SK-N-SH (cell line): ENCODE measurements around the gene MVD. TPM values are rescaled to one million over a fixed set of nuclear protein-coding genes. Genes with fewer than 3 reads are reported as not detected.
"Not testable (repeated sequence)": the region's sequence is repeated elsewhere in the genome, so short reads cannot be mapped to it uniquely, and the experiment has no call there.

ENCODE experiments used
- CTCF ChIA-PET: fragments of 300-600, 350-600 bp; formaldehyde crosslinking; extraction: SDS; loops from one replicate; lab custom pipeline; 2021; lab: Yijun Ruan, JAX
- POLR2A ChIA-PET: fragments of 350-600 bp; sonication (Branson Sonifier 250); formaldehyde crosslinking; extraction: SDS; loops from one replicate; lab custom pipeline; 2020; ENCODE audit warnings: antibody characterized with exemption, inconsistent platforms; lab: Yijun Ruan, JAX
- DNase-seq: peaks from one replicate; pipeline ENCODE4 v3.0.0; 2012
- H2AFZ ChIP-seq: fragments of 200-600 bp; sonication (generic); 2 replicates; pipeline ENCODE4 v1.8.1; 2016; ENCODE audit warnings: antibody characterized with exemption, mild to moderate bottlenecking, low read depth
- H3F3A ChIP-seq: fragments of 200-600 bp; sonication (generic); replicated peaks from 2 replicates; pipeline ENCODE3; 2016; ENCODE audit warnings: antibody characterized with exemption, mild to moderate bottlenecking; ENCODE audit not compliant: insufficient read depth
- H3K27ac ChIP-seq, 2 experiments: fragments of 200-500 bp in 1 of 2; fragments of 200-600 bp in 1 of 2; sonication (Bioruptor generic) in 1 of 2; sonication (generic), shearing (Covaris generic) in 1 of 2; 2 replicates each; pipeline versions ENCODE4 v1.5.1 to v1.6.1; 2014 to 2016; ENCODE audit warnings: low read depth in 2 of 2, inconsistent platforms in 1 of 2, low read length in 1 of 2, mild to moderate bottlenecking in 1 of 2, mixed read lengths in 1 of 2
- H3K27me3 ChIP-seq: fragments of 200-600 bp; sonication (generic), shearing (Covaris generic); 2 replicates; pipeline ENCODE4 v1.6.1; 2016; ENCODE audit warnings: mixed run types; ENCODE audit not compliant: insufficient read depth
- H3K36me3 ChIP-seq, 2 experiments: fragments of 200-500 bp in 1 of 2; fragments of 200-600 bp in 1 of 2; sonication (Bioruptor generic) in 1 of 2; sonication (generic) in 1 of 2; replicated peaks in 1 of 2; 2 replicates each; pipeline versions ENCODE3 to v1.5.1; 2014 to 2016; ENCODE audit warnings: low read length in 1 of 2, mild to moderate bottlenecking in 1 of 2; ENCODE audit not compliant: insufficient read depth in 2 of 2, control insufficient read depth in 1 of 2
- H3K4me1 ChIP-seq, 2 experiments: fragments of 200-500 bp in 1 of 2; fragments of 200-600 bp in 1 of 2; sonication (Bioruptor generic) in 1 of 2; sonication (generic), shearing (Covaris generic) in 1 of 2; 2 replicates each; pipeline versions ENCODE4 v1.5.1 to v1.6.1; 2014 to 2016; ENCODE audit warnings: low read depth in 1 of 2, low read length in 1 of 2, mixed run types in 1 of 2; ENCODE audit not compliant: insufficient read depth in 2 of 2, control insufficient read depth in 1 of 2
- H3K4me2 ChIP-seq: fragments of 200-600 bp; sonication (generic), shearing (Covaris generic); 2 replicates; pipeline ENCODE4 v1.6.1; 2017; ENCODE audit warnings: mixed run types
- H3K4me3 ChIP-seq, 2 experiments: fragments of 200-500 bp in 1 of 2; fragments of 200-600 bp in 1 of 2; sonication (Bioruptor generic) in 1 of 2; sonication (generic), shearing (Covaris generic) in 1 of 2; 2 replicates each; pipeline versions ENCODE4 v1.5.1 to v1.8.1; 2014 to 2016; ENCODE audit warnings: low read depth in 2 of 2, inconsistent platforms in 1 of 2, low read length in 1 of 2, mild to moderate bottlenecking in 1 of 2, mixed read lengths in 1 of 2, moderate library complexity in 1 of 2
- H3K79me2 ChIP-seq: fragments of 200-600 bp; sonication (generic); 2 replicates; pipeline ENCODE4 v1.8.1; 2017; ENCODE audit warnings: mild to moderate bottlenecking; ENCODE audit not compliant: insufficient read depth
- H3K9ac ChIP-seq: fragments of 200-600 bp; sonication (generic); 2 replicates; pipeline ENCODE4 v1.6.1; 2017; ENCODE audit warnings: mixed run types
- H3K9me2 ChIP-seq: fragments of 200-600 bp; sonication (generic); 2 replicates; pipeline ENCODE4 v1.6.1; 2017; ENCODE audit warnings: mixed run types
- H3K9me3 ChIP-seq: fragments of 200-600 bp; sonication (generic); 2 replicates; pipeline ENCODE4 v1.6.1; 2017; ENCODE audit warnings: mixed run types, mild to moderate bottlenecking, moderate library complexity
- H4K20me1 ChIP-seq: fragments of 200-600 bp; sonication (generic); 2 replicates; pipeline ENCODE4 v1.6.1; 2017; ENCODE audit warnings: mild to moderate bottlenecking, mixed run types; ENCODE audit not compliant: insufficient read depth
- EZH2phosphoT487 ChIP-seq: fragments of 200-600 bp; sonication (generic); IDR thresholded peaks from 2 replicates; pipeline ENCODE4 v1.6.1; 2017; ENCODE audit warnings: low read depth, mixed run types, mild to moderate bottlenecking, antibody characterized with exemption, moderate library complexity, borderline replicate concordance
- FOSL2 ChIP-seq: IDR thresholded peaks from 2 replicates; pipeline ENCODE4 v1.4.0; 2012; ENCODE audit warnings: low read depth, mild to moderate bottlenecking, moderate library complexity, borderline replicate concordance
- FOXJ3 ChIP-seq: sonication (generic); formaldehyde crosslinking; IDR thresholded peaks from 2 replicates; pipeline ENCODE4 v1.5.1; 2020; ENCODE audit warnings: mild to moderate bottlenecking, missing genetic modification reagents
- FOXM1 ChIP-seq: IDR thresholded peaks from 2 replicates; pipeline ENCODE4 v1.4.0; 2012; ENCODE audit warnings: low read depth, mild to moderate bottlenecking
- GABPA ChIP-seq: IDR thresholded peaks from 2 replicates; pipeline ENCODE4 v1.4.0; 2012; ENCODE audit warnings: low read depth, mild to moderate bottlenecking
- IRF3 ChIP-seq: fragments of 150-350 bp; IDR thresholded peaks from 2 replicates; pipeline ENCODE4 v1.6.1; 2016; ENCODE audit warnings: mild to moderate bottlenecking, low read depth, low read length
- POLR2AphosphoS5 ChIP-seq: IDR thresholded peaks from 2 replicates; pipeline ENCODE4 v1.6.1; 2012; ENCODE audit warnings: low read depth, low read length
- RAD21 ChIP-seq: IDR thresholded peaks from 2 replicates; pipeline ENCODE4 v1.6.1; 2012; ENCODE audit warnings: mild to moderate bottlenecking, low read length
- REST ChIP-seq: IDR thresholded peaks from 2 replicates; pipeline ENCODE4 v1.6.1; 2012; ENCODE audit warnings: mild to moderate bottlenecking, low read depth, low read length, moderate library complexity
- TAF1 ChIP-seq: IDR thresholded peaks from 2 replicates; pipeline ENCODE4 v1.6.1; 2012; ENCODE audit warnings: low read depth, mild to moderate bottlenecking, low read length, moderate library complexity, borderline replicate concordance
- YY1 ChIP-seq: IDR thresholded peaks from 2 replicates; pipeline ENCODE4 v1.4.0; 2012; ENCODE audit warnings: low read depth, mild to moderate bottlenecking
- WGBS: methylation state at CpG from one replicate; pipeline ENCODE4 v1.1.6; 2017; ENCODE audit warnings: low lambda C conversion rate; 5-methylcytosine and 5-hydroxymethylcytosine counted together
- polyA plus RNA-seq, 3 experiments: library from polyadenylated mRNA; depleted of rRNA; stranded (reverse); fragments of >200 nt; gene quantifications; 2 replicates each; pipeline ENCODE4 v1.2.3, GENCODE V29; 2012

The MVD gene
- polyA plus RNA-seq, 1 of the 3 experiments (the other 2 are of a cell fraction) = 15.7 TPM

- TF ChIP-seq REST (no peak), GABPA (no peak), TAF1 (no peak), FOSL2 (no peak), YY1 (no peak), POLR2AphosphoS5 (no peak), FOXM1 (no peak), FOXJ3 (no peak), IRF3 (no peak), EZH2phosphoT487 (no peak)
Observed at GRCh38 chr16:88669980-88670379, 7.1 kb upstream of the MVD start (continued).

GRCh38 chr16:88669493-88669892 lies 6.6 kb upstream of the MVD start:
- H3K27ac ChIP-seq, POLR2A ChIA-PET, H3K9me2 ChIP-seq, H3K4me3 ChIP-seq, H3K79me2 ChIP-seq, H2AFZ ChIP-seq, H3K27me3 ChIP-seq, H3K4me2 ChIP-seq, H3K4me1 ChIP-seq, H3F3A ChIP-seq, H3K9ac ChIP-seq, DNase-seq, H3K36me3 ChIP-seq, H4K20me1 ChIP-seq, H3K9me3 ChIP-seq: not testable (repeated sequence)
- CTCF ChIA-PET = interaction anchor here (1.4 to 1.8 kb wide), 2 partner anchors 16 to 108 kb away, joined by 3 to 4 read pairs; no protein-coding TSS in a partner anchor
- WGBS = 88% methylated on average over 8 of the region's 8 CpGs

- Histone ChIP-seq H3K9me2 (no peaks in the 10 kb centered on the region), H3K9me3 (no peaks in the 10 kb centered on the region), H3F3A (no peaks in the 10 kb centered on the region), H3K79me2 (peaks cover 4% of the 10 kb centered on the region; the same call in 1 of the 2 replicates), H2AFZ (no peak overlapping the region), H3K4me3 (no peak overlapping the region), H3K36me3 (peaks cover 0 to 3% of the 10 kb centered on the region in 2 experiments), H3K9ac (no peak overlapping the region), H3K4me2 (no peak overlapping the region), H3K27ac (no peak overlapping the region), H3K4me1 (no peaks in the 10 kb centered on the region; a peak in 1 of 4 replicates), H4K20me1 (no peaks in the 10 kb centered on the region), H3K27me3 (no peaks in the 10 kb centered on the region)
- ChIA-PET CTCF (no interaction called here), POLR2A (no interaction called here)
- TF ChIP-seq RAD21 (peak; percentile 28), TAF1 (no peak)
- peak; percentile 65 for DNase-seq
- 81% methylated on average over 4 of the region's 5 CpGs for WGBS
Observed at GRCh38 chr16:88667461-88667860, 4.6 kb upstream of the MVD start.
